HG03280 (cell line): ENCODE data around the gene CTNNB1.
"Not testable (repeated sequence)": the region's sequence is repeated elsewhere in the genome, so short reads cannot be mapped to it uniquely, and the experiment has no call there.

Experiments used
- ATAC-seq: cut with Tn5 transposase; IDR thresholded peaks from one replicate; pipeline ENCODE4 v1.9.1; 2021; ENCODE audit warnings: mild to moderate bottlenecking, moderate library complexity; ENCODE audit not compliant: unreplicated experiment

CTNNB1 gene

DNA sequence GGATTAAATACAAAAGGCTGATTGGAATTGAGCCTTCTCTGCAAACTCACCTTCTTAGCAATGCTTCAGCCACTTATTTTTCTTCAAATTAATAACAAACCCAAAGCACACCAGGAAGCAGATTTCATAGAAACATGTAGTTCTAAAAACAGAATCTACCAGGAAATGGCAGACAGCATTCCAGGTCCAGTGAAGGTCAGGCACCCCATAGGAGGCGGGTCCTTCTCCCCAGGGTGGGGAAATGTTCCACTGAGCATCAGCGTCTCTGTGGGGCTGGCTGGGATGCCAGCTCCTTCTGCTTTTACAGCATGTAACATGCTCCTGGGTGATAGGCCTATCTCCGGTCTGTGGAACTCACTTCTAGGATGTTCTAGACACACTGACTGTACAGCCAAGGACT is 49.2 kb downstream of the CTNNB1 start:
- no peak for ATAC-seq

GRCh38 chr3:41249318-41249717 is 50.0 kb downstream of the CTNNB1 start:
- no peak for ATAC-seq

- no peak for ATAC-seq
Measured at GRCh38 chr3:41250825-41251224, 51.5 kb downstream of the CTNNB1 start.

GRCh38 chr3:41251593-41251992 is 52.3 kb downstream of the CTNNB1 start:
- ATAC-seq, result no peak

GRCh38 chr3:41258239-41258800 is 59.0 kb downstream of the CTNNB1 start:
- no peak for ATAC-seq

GRCh38 chr3:41259449-41260062 is 60.3 kb downstream of the CTNNB1 start:
- ATAC-seq, result no peak

DNA sequence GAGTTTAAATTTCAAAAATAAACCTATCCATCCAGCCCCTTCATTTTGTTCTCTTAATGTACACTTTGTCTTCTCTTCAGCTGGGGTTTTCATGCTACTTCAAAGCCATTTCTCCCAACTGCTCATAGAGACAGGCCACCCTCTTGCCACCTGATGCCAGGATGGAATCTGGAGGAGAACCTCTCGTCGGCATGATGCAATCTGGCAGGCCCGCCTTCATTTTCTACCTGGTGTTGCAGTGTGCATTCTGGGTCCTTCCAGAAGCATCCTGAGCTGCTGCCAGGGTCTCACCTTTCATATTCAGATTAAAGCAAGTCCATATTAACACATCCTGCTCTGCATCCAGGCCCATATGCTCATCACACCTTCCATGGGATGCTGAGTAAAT is 60.8 kb downstream of the CTNNB1 start:
- ATAC-seq, result no peak

- ATAC-seq, result no peak
Measured at GRCh38 chr3:41265011-41265545, 65.8 kb downstream of the CTNNB1 start.

GRCh38 chr3:41265823-41266273 is 66.5 kb downstream of the CTNNB1 start:
- ATAC-seq, result no peak

DNA sequence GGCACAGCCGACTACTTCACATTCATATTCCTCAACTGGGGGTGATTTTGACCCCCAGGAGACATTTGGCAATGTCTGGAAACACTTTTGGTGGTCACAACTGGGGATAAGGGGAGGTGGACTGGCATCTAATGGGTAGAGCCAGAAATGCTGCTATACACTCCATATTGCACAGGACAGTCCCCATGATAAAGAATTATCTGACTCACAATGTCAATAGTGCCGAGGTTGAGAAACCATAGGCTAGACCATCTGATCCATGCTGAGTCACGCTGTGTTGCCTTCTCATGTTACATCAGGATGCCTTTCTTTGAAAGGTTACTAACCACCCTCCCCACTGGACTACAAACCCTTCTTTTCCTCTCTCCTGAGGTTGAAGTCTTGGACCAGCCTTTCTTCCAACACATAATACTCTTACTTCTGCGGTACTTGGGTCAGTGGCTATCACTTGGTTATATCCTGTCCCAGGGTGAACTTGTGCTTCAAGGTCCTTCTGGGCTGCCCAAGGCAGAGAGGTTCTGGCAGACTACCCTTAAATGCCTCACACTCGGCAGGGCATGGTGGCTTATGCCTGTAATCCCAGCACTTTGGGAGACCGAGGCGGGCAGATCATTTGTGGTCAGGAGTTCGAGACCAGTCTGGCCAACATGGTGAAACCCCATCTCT is 68.8 kb downstream of the CTNNB1 start:
- ATAC-seq, result no peak

DNA sequence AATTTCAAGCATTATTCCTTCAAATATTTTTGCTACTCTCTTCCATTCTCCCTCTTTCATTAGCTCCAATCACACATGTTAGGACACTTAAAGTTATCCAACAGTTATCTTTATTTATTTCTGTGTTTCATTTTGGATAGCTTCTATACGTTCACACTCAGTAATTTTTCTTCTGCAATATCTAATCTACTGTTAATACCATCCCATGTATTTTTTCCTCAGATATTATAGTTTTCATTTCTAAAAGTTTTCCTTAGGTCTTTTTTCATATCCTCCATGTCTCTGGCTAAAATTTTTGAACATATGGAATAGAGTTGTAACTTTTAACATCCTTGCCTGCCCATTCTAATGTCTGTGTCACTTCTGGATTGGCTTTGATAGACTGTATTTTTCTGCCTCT is 73.4 kb downstream of the CTNNB1 start:
- no peak for ATAC-seq

- no peak for ATAC-seq
Measured at GRCh38 chr3:41274944-41275668, 75.8 kb downstream of the CTNNB1 start.

- ATAC-seq, result no peak
Measured at GRCh38 chr3:41276191-41276590, 76.9 kb downstream of the CTNNB1 start.

GRCh38 chr3:41277790-41278465 is 78.6 kb downstream of the CTNNB1 start:
- no peak for ATAC-seq

DNA sequence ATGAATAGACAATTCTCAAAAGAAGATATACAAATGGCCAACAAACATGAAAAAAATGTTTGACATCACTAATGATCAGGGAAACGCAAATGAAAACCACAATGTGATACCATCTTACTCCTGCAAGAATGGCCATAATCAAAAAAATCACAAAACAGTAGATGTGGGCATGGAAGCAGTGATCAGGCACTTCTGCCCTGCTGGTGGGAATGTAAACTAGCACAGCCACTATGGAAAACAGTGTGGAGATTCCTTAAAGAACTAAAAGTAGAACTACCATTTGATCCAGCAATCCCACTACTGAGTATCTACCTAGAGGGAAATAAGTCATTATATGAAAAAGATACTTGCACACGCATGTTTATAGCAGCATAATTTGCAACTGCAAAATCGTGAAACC is 85.6 kb downstream of the CTNNB1 start:
- not testable (repeated sequence) for ATAC-seq

DNA sequence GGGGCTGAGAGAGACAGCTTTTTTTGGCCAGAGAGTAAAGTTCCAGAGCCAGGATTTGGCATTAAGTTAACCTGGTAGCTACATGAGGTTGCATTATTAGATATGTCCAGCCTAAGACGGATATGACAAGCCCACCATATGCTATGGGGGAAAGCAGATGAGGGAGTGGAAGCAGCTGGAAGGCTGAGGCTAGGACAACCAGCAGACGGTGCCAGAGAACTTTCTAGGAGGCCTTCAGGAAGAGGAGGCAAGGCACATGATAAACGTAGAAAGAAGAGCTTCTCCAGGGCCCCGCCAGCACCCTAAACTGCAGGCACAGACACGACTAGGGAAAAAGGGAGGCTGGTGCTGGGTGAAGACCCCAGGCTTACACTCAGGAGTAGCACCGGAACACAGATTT is 87.0 kb downstream of the CTNNB1 start:
- no peak for ATAC-seq

GRCh38 chr3:41288785-41289184 is 89.5 kb downstream of the CTNNB1 start:
- ATAC-seq, result no peak
